ENCODE measurements around the gene ATXN8OS. TPM values are rescaled to one million over a fixed set of nuclear protein-coding genes. Genes with fewer than 3 reads are reported as not detected.

Gene ATXN8OS
- total RNA-seq, 1 experiment from 2014 or later = not detected

DNA sequence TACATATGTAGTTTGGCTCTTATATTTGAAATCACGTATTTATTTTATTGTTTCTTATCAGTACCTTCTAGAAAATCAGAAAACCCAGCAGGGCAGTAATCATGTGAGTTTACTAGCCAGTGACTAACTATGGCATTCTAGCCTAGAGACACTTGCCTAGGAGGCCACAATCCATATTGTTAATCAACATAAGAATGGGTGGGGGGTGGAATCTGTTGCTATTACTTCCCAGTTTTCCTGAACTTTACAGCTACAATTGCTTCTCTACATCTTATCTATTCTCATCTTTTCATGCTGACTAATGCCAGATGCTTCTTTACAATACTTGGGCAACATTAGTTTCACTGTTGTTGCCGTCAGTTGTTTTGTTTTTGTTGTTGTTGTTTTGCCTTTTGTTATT is 18.7 kb upstream of the ATXN8OS start:
- CTCF ChIA-PET = no interaction called here
- no peak for DNase-seq (ENCODE audit: low spot score)
- Histone ChIP-seq H3K9me3 (ENCODE audit: low read depth, low read length, poor library complexity, severe bottlenecking) (no peaks in the 10 kb centered on the region), H3K27me3 (replicated peaks; ENCODE audit: insufficient read depth, low read depth, low read length, poor library complexity) (no peaks in the 10 kb centered on the region), H3K27ac (ENCODE audit: low read depth, low read length, poor library complexity, severe bottlenecking) (no peak overlapping the region), H3K4me1 (ENCODE audit: insufficient read depth, low read length, poor library complexity, severe bottlenecking) (no peaks in the 10 kb centered on the region), H3K4me3 (ENCODE audit: low read depth, low read length, poor library complexity, severe bottlenecking) (no peak overlapping the region), H3K36me3 (ENCODE audit: insufficient read depth, low read length, poor library complexity, severe bottlenecking) (no peaks in the 10 kb centered on the region)
- POLR2A ChIA-PET (ENCODE audit: low non-redundant PET) = no interaction called here
- TF ChIP-seq EZH2 (IDR thresholded peaks at IDR 0.05; ENCODE audit: borderline replicate concordance, low read depth, low read length, poor library complexity, severe bottlenecking) = no peak
- TF ChIP-seq, protein P1, sequence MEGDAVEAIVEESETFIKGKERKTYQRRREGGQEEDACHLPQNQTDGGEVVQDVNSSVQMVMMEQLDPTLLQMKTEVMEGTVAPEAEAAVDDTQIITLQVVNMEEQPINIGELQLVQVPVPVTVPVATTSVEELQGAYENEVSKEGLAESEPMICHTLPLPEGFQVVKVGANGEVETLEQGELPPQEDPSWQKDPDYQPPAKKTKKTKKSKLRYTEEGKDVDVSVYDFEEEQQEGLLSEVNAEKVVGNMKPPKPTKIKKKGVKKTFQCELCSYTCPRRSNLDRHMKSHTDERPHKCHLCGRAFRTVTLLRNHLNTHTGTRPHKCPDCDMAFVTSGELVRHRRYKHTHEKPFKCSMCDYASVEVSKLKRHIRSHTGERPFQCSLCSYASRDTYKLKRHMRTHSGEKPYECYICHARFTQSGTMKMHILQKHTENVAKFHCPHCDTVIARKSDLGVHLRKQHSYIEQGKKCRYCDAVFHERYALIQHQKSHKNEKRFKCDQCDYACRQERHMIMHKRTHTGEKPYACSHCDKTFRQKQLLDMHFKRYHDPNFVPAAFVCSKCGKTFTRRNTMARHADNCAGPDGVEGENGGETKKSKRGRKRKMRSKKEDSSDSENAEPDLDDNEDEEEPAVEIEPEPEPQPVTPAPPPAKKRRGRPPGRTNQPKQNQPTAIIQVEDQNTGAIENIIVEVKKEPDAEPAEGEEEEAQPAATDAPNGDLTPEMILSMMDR (conservative IDR thresholded peaks at IDR 0.05; ENCODE audit: low read depth, low read length) = no peak
- no TSS peak for BruUV-seq (replicated peaks)
- intact Hi-C loops (cut with micrococcal nuclease; ENCODE audit: unreplicated experiment) = no loop called here

DNA sequence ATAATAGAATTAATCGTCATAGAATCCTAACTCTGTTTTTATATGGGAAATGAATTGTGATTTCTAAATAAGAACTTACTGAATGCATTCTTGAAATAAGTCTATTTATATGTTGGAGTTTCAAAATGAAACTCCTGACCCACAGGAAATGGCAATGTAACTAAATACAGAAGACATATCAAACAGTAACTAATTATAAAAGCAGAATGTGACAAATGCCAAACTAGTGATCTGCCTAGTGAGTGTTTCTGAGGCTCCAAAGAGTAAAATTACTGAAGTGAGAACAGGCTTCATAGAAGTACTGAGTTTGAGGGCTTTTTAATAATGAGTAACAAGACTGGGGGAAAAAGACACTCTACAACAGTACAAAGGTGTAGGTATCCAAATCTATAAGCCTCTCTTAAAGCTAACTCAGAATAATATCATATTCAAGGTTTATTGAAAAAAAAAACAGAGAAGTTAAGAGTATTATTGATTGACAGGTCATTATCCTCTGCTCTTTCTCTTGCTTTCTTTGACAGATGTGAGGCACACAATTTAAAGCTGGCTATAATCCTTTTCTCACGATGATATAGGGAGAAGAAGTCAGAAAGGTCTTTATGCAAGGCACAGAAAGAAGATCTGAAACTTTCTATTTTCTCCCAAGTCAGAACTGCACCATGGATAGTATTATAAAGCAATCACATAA is 17.4 kb upstream of the ATXN8OS start:
- intact Hi-C loops (cut with micrococcal nuclease; ENCODE audit: unreplicated experiment) = no loop called here
- H3K36me3 ChIP-seq (ENCODE audit: insufficient read depth, low read length, poor library complexity, severe bottlenecking) = no peaks in the 10 kb centered on the region
- no peaks in the 10 kb centered on the region for H3K9me3 ChIP-seq (ENCODE audit: low read depth, low read length, poor library complexity, severe bottlenecking)
- POLR2A ChIA-PET (ENCODE audit: low non-redundant PET) = no interaction called here
- DNase-seq (ENCODE audit: low spot score) = no peak
- CTCF ChIA-PET = no interaction called here
- no peaks in the 10 kb centered on the region for H3K27me3 ChIP-seq (replicated peaks; ENCODE audit: insufficient read depth, low read depth, low read length, poor library complexity)
- no peak overlapping the region for H3K4me3 ChIP-seq (ENCODE audit: low read depth, low read length, poor library complexity, severe bottlenecking)
- no TSS peak for BruUV-seq (replicated peaks)
- TF ChIP-seq EZH2 (IDR thresholded peaks at IDR 0.05; ENCODE audit: borderline replicate concordance, low read depth, low read length, poor library complexity, severe bottlenecking) = no peak
- TF ChIP-seq, protein P1 (conservative IDR thresholded peaks at IDR 0.05; ENCODE audit: low read depth, low read length) = no peak
- H3K27ac ChIP-seq (ENCODE audit: low read depth, low read length, poor library complexity, severe bottlenecking) = no peak overlapping the region
- H3K4me1 ChIP-seq (ENCODE audit: insufficient read depth, low read length, poor library complexity, severe bottlenecking) = no peaks in the 10 kb centered on the region

DNA sequence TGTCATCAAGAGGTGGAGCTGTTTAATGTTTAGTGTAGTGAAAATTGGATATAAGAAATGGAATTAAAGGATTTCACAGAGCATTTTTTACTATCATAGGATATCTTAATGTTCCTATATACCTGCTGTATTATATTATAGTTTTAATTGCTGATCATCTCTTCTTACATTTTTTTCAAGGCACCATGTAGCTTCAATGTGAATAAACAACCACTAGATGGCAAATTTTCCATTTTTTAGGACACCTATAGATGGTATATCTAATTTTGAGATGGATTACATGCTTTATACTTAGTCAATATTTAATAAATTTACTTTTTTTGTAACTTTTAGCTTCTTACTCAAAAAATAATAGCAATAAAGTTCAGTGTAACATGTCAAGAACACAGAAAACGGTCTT is 9.0 kb upstream of the ATXN8OS start:
- Histone ChIP-seq H3K27ac (ENCODE audit: low read depth, low read length, poor library complexity, severe bottlenecking) (no peak overlapping the region), H3K9me3 (ENCODE audit: low read depth, low read length, poor library complexity, severe bottlenecking) (no peaks in the 10 kb centered on the region), H3K27me3 (replicated peaks; ENCODE audit: insufficient read depth, low read depth, low read length, poor library complexity) (no peaks in the 10 kb centered on the region), H3K36me3 (ENCODE audit: insufficient read depth, low read length, poor library complexity, severe bottlenecking) (no peaks in the 10 kb centered on the region), H3K4me1 (ENCODE audit: insufficient read depth, low read length, poor library complexity, severe bottlenecking) (no peaks in the 10 kb centered on the region), H3K4me3 (ENCODE audit: low read depth, low read length, poor library complexity, severe bottlenecking) (no peak overlapping the region)
- BruUV-seq (replicated peaks) = no TSS peak
- intact Hi-C loops (cut with micrococcal nuclease; ENCODE audit: unreplicated experiment) = loop anchor here (2.0 to 5.0 kb wide), 2 partner anchors 214 to 470 kb away; no protein-coding TSS in a partner anchor
- TF ChIP-seq, protein P1 (conservative IDR thresholded peaks at IDR 0.05; ENCODE audit: low read depth, low read length) = peak; percentile 46; the same call in 1 of the 2 replicates
- no peak for TF ChIP-seq EZH2 (IDR thresholded peaks at IDR 0.05; ENCODE audit: borderline replicate concordance, low read depth, low read length, poor library complexity, severe bottlenecking)
- ChIA-PET POLR2A (ENCODE audit: low non-redundant PET) (no interaction called here), CTCF (interaction anchor here (0.6 kb wide), 1 partner anchor 86 kb away, joined by 4 read pairs; no protein-coding TSS in a partner anchor)
- peak; percentile 4 for DNase-seq (ENCODE audit: low spot score)
